AG10803 (cell line): ENCODE results near the gene WDR83.

ENCODE experiments used
- DNase-seq: peaks from one replicate; pipeline ENCODE4 v3.0.0; 2010; ENCODE audit warnings: low read depth
- H3K4me3 ChIP-seq: 2 replicates; pipeline ENCODE4 v1.5.1; 2011; ENCODE audit warnings: mild to moderate bottlenecking, low read length, control low read depth
- CTCF ChIP-seq: conservative IDR thresholded peaks from 2 replicates; pipeline ENCODE4 v1.5.1; 2011; ENCODE audit warnings: mild to moderate bottlenecking, low read length, control low read depth, inconsistent platforms

The WDR83 gene

GRCh38 chr19:12689012-12689411, 22.4 kb downstream of the WDR83 start:
- TF ChIP-seq CTCF, result no peak
- no peak overlapping the region for H3K4me3 ChIP-seq
- no peak for DNase-seq

GRCh38 chr19:12689581-12690216, 23.1 kb downstream of the WDR83 start:
- H3K4me3 ChIP-seq, result no peak overlapping the region
- no peak for TF ChIP-seq CTCF
- DNase-seq, result no peak

DNA sequence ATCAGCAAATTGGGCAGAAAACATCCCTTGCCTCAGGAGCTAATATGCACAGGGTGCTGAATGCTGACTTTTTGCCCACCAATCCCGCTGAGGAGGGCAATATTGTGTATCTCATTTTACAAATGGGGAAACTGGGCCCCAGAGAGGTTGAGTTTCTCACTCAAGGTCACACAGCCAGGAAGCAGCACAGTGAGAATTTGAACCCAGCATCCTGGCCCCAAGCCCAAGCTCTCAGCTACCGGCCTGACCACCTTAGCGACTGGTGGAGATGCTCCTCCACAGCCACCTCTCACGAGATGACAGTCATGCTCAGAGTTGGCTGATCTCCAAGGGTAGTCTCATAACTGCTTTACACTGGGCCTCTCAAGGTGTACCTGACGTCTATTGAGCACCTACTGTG, 26.4 kb downstream of the WDR83 start:
- no peak overlapping the region for H3K4me3 ChIP-seq
- no peak for TF ChIP-seq CTCF
- DNase-seq, result no peak

GRCh38 chr19:12694641-12695040, 28.0 kb downstream of the WDR83 start:
- no peak for DNase-seq
- no peak for TF ChIP-seq CTCF
- H3K4me3 ChIP-seq, result no peak overlapping the region

GRCh38 chr19:12695096-12695495, 28.5 kb downstream of the WDR83 start:
- DNase-seq, result no peak
- H3K4me3 ChIP-seq, result peak overlapping the region; percentile 95
- no peak for TF ChIP-seq CTCF

DNA sequence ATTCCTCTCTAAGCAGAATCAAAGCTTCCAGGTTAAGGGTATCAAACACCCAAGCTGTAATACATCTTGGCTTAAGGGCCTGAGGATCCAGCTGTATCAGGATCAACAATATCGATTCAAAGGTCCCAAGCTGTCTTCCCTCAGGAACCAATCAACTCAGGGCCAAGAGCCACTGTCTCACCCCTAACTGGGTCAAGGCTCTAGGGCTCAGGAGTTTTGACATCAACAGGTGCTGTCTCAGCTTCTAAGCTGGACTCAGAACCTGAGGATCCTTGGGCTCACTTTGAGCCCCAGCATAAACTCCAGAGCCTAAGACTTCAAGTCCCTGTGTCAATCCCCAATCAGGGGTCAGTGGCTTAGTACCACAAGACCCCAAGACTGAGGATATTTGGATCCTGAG, 28.9 kb downstream of the WDR83 start:
- DNase-seq, result no peak
- H3K4me3 ChIP-seq, result peak overlapping the region; percentile 95
- TF ChIP-seq CTCF, result no peak

DNA sequence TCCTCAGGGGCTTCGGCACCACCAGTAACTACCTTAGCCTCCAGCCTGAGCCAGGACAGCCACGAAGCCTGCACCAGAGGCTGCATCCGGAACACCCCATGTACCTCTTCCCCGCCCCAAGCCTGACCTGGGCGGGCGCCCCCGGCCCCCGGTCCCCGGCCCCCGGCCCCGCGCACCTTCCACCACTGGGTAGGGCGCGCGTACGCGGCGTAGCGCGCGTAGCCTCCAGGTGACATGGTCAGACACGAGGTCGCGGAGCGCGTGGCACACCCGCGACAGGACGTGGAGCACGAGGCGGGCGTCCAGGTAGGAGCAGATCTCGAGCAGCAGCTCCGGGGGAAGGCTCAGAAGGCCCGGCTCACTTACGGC, 29.4 kb downstream of the WDR83 start:
- peak overlapping the region; percentile 95 for H3K4me3 ChIP-seq
- no peak for DNase-seq
- no peak for TF ChIP-seq CTCF
